Measurements from ENCODE around the gene SEPTIN1.

SEPTIN1 gene

DNA sequence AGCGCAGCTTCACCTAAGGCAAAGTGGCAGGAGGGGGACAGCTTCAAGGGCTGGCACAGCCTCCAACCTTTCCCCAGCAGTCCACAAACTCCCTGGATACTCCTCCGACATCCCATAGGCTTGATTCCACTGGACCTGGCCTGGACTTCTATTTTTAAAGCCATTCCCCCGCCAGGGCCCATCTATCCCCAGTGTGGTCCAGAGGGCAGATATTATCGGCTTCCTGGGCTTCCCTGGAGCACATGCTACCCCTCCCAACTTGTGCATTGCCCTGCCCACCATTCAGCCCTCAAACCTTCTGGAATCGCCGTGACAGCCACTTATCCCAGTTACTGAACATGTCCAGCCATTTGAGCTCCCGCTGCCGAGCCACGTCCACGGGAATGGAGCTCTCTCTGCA lies 17.2 kb downstream of the SEPTIN1 start:
- Histone ChIP-seq H3K27me3 (ENCODE audit: insufficient read depth, low read length) (no peaks in the 10 kb centered on the region), H3K4me3 (ENCODE audit: low read depth, low read length, poor library complexity, severe bottlenecking) (no peak overlapping the region), H2AFZ (ENCODE audit: low read length) (no peak overlapping the region), H3K9me2 (ENCODE audit: low read depth, low read length) (no peaks in the 10 kb centered on the region), H3K79me2 (ENCODE audit: insufficient read depth, low read length) (peaks cover 33% of the 10 kb centered on the region), H3K9me3 (ENCODE audit: low read length) (no peaks in the 10 kb centered on the region), H3K4me2 (ENCODE audit: low read length) (no peak overlapping the region), H3K4me1 (ENCODE audit: insufficient read depth, low read length, severe bottlenecking) (peaks cover 24% of the 10 kb centered on the region), H3K27ac (ENCODE audit: low read depth, low read length, poor library complexity, severe bottlenecking) (no peak overlapping the region), H4K20me1 (ENCODE audit: insufficient read depth, low read length) (no peaks in the 10 kb centered on the region), H3F3A (ENCODE audit: insufficient read depth, low read length) (no peaks in the 10 kb centered on the region), H3K9ac (ENCODE audit: low read length) (no peak overlapping the region), H3K36me3 (ENCODE audit: insufficient read depth, low read length) (peaks cover 60% of the 10 kb centered on the region; the same call in 1 of the 2 replicates)
- TF ChIP-seq, protein P1, sequence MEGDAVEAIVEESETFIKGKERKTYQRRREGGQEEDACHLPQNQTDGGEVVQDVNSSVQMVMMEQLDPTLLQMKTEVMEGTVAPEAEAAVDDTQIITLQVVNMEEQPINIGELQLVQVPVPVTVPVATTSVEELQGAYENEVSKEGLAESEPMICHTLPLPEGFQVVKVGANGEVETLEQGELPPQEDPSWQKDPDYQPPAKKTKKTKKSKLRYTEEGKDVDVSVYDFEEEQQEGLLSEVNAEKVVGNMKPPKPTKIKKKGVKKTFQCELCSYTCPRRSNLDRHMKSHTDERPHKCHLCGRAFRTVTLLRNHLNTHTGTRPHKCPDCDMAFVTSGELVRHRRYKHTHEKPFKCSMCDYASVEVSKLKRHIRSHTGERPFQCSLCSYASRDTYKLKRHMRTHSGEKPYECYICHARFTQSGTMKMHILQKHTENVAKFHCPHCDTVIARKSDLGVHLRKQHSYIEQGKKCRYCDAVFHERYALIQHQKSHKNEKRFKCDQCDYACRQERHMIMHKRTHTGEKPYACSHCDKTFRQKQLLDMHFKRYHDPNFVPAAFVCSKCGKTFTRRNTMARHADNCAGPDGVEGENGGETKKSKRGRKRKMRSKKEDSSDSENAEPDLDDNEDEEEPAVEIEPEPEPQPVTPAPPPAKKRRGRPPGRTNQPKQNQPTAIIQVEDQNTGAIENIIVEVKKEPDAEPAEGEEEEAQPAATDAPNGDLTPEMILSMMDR (IDR thresholded peaks at IDR 0.05; ENCODE audit: low read length), result no peak
- no peak for TF ChIP-seq EZH2 (IDR thresholded peaks at IDR 0.05; ENCODE audit: borderline replicate concordance, low read length)

DNA sequence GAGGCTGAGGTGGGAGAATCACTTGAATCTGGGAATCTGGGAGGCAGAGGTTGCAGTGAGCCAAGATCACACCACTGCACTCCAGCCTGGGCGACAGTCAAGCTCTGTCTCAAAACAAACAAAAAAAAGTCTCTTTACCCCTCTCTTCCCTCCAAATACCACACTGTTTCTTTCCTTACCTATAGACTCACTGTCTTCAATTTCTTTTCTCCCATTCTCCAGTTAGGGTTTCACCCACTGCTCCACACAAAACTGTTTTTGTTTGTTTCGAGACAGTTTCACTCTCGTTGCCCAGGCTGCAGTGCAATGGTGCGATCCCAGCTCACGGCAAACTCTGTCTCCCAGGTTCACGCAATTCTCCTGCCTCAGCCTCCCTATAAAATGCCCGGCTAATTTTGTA lies 21.2 kb downstream of the SEPTIN1 start:
- Histone ChIP-seq H3K27me3 (ENCODE audit: insufficient read depth, low read length) (no peaks in the 10 kb centered on the region), H2AFZ (ENCODE audit: low read length) (no peak overlapping the region), H3K4me1 (ENCODE audit: insufficient read depth, low read length, severe bottlenecking) (peaks cover 10% of the 10 kb centered on the region), H3K9ac (ENCODE audit: low read length) (no peak overlapping the region), H3K79me2 (ENCODE audit: insufficient read depth, low read length) (no peaks in the 10 kb centered on the region; the same call in 1 of the 2 replicates), H3K9me2 (ENCODE audit: low read depth, low read length) (no peaks in the 10 kb centered on the region), H3F3A (ENCODE audit: insufficient read depth, low read length) (no peaks in the 10 kb centered on the region), H3K27ac (ENCODE audit: low read depth, low read length, poor library complexity, severe bottlenecking) (no peak overlapping the region), H3K36me3 (ENCODE audit: insufficient read depth, low read length) (peaks cover 87% of the 10 kb centered on the region), H3K9me3 (ENCODE audit: low read length) (no peaks in the 10 kb centered on the region), H3K4me2 (ENCODE audit: low read length) (no peak overlapping the region), H4K20me1 (ENCODE audit: insufficient read depth, low read length) (no peaks in the 10 kb centered on the region), H3K4me3 (ENCODE audit: low read depth, low read length, poor library complexity, severe bottlenecking) (no peak overlapping the region)
- TF ChIP-seq, protein P1 (IDR thresholded peaks at IDR 0.05; ENCODE audit: low read length), result no peak
- no peak for TF ChIP-seq EZH2 (IDR thresholded peaks at IDR 0.05; ENCODE audit: borderline replicate concordance, low read length)

DNA sequence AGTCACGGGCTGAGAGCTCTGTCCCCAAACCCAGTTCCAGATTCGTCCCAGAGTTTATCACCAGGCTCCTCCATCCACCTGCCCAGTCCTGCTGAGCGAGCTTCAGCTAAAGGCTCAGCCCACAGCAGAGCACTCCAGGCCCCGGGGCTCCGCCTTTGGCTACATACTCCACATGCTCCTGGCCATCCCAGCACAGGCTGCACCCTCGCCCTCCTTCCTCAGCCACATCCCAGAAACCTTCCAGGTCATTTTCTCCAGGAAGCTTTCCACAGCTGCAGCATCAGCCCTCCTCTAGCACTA lies 22.5 kb downstream of the SEPTIN1 start:
- Histone ChIP-seq H2AFZ (ENCODE audit: low read length) (no peak overlapping the region), H3F3A (ENCODE audit: insufficient read depth, low read length) (no peaks in the 10 kb centered on the region), H3K4me1 (ENCODE audit: insufficient read depth, low read length, severe bottlenecking) (peaks cover 19% of the 10 kb centered on the region), H4K20me1 (ENCODE audit: insufficient read depth, low read length) (no peaks in the 10 kb centered on the region), H3K79me2 (ENCODE audit: insufficient read depth, low read length) (no peaks in the 10 kb centered on the region; the same call in 1 of the 2 replicates), H3K27me3 (ENCODE audit: insufficient read depth, low read length) (no peaks in the 10 kb centered on the region), H3K9me3 (ENCODE audit: low read length) (no peaks in the 10 kb centered on the region), H3K9me2 (ENCODE audit: low read depth, low read length) (no peaks in the 10 kb centered on the region), H3K4me3 (ENCODE audit: low read depth, low read length, poor library complexity, severe bottlenecking) (no peak overlapping the region), H3K36me3 (ENCODE audit: insufficient read depth, low read length) (peaks cover 76% of the 10 kb centered on the region), H3K9ac (ENCODE audit: low read length) (no peak overlapping the region), H3K27ac (ENCODE audit: low read depth, low read length, poor library complexity, severe bottlenecking) (no peak overlapping the region), H3K4me2 (ENCODE audit: low read length) (no peak overlapping the region)
- TF ChIP-seq EZH2 (IDR thresholded peaks at IDR 0.05; ENCODE audit: borderline replicate concordance, low read length), result no peak
- TF ChIP-seq, protein P1 (IDR thresholded peaks at IDR 0.05; ENCODE audit: low read length), result no peak

Data from OCI-LY1 (cell line).